Lower leg skin (tissue), 3 donors: ENCODE data around the gene SPATA32.

Experiments
- POLR2A ChIP-seq, 2 donors: fragments of 450-650 bp; IDR thresholded peaks; one replicate each; pipeline ENCODE4 v1.6.1; 2016 to 2017; ENCODE audit warnings: antibody characterized with exemption in 2 of 2, mild to moderate bottlenecking in 1 of 2, moderate library complexity in 1 of 2
- TF ChIP-seq, protein P1 (sequence below), 3 donors: fragments of 450-650 bp; IDR thresholded peaks; one replicate each; pipeline ENCODE4 v1.5.1; 2016; ENCODE audit warnings: antibody characterized with exemption in 3 of 3, mild to moderate bottlenecking in 3 of 3, moderate library complexity in 2 of 3

DNA sequence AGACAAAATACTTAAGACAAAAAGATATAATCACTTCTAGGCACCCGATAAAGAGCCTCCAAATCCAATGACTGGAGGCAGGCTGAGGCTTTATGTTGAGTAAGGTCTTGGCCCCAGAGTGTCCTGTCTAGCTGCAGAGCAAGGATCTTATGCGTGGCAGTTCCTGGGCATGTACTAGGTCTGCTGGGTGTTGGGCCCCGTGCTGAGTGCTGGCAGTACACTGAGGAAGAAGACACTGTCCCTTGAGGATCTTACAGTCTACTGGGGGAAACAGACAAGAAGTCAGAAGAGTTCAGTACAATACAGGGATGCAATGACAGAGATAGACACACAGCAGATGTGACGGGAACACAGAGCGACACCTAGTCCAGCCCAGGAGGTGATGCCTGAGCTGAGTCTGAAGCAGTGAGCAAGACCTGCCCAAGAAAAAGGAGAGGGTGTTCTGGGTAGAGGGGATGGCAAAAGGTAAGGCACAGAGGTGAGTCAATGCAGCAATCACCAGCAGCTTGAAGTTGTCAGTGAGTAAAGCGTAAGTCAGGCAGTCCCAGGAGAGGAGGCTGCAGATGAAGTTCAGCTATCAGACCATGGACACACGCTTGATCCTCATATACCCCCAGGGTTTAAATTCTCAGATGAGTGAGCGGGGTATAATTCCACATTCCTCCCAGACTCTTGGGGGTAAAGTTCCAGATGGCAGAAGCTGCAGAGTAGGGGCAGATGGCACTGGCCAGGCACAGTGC lies 36.8 kb upstream of the SPATA32 start:
- TF ChIP-seq, protein P1, sequence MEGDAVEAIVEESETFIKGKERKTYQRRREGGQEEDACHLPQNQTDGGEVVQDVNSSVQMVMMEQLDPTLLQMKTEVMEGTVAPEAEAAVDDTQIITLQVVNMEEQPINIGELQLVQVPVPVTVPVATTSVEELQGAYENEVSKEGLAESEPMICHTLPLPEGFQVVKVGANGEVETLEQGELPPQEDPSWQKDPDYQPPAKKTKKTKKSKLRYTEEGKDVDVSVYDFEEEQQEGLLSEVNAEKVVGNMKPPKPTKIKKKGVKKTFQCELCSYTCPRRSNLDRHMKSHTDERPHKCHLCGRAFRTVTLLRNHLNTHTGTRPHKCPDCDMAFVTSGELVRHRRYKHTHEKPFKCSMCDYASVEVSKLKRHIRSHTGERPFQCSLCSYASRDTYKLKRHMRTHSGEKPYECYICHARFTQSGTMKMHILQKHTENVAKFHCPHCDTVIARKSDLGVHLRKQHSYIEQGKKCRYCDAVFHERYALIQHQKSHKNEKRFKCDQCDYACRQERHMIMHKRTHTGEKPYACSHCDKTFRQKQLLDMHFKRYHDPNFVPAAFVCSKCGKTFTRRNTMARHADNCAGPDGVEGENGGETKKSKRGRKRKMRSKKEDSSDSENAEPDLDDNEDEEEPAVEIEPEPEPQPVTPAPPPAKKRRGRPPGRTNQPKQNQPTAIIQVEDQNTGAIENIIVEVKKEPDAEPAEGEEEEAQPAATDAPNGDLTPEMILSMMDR (IDR thresholded peaks at IDR 0.05): no peak
- TF ChIP-seq POLR2A (IDR thresholded peaks at IDR 0.05): no peak
